SU-DHL-6 (cell line): Measurements from ENCODE around the gene FGFR3.

Experiments
- H2AFZ ChIP-seq: fragments of 200-600 bp; sonication (generic); 2 replicates; pipeline ENCODE4 v1.6.1; 2014; ENCODE audit warnings: low read depth, mild to moderate bottlenecking, moderate library complexity, mixed read lengths, antibody characterized with exemption, low read length; ENCODE audit not compliant: severe bottlenecking
- H3F3A ChIP-seq: fragments of 200-600 bp; shearing (Covaris generic); 2 replicates; pipeline ENCODE4 v1.6.0; 2016; ENCODE audit warnings: antibody characterized with exemption, mild to moderate bottlenecking; ENCODE audit not compliant: insufficient read depth
- H3K27ac ChIP-seq: fragments of 200-600 bp; sonication (generic); 2 replicates; pipeline ENCODE4 v1.5.1; 2016; ENCODE audit warnings: low read depth, mild to moderate bottlenecking, low read length, moderate library complexity, mixed read lengths
- H3K27me3 ChIP-seq: fragments of 200-600 bp; sonication (generic), shearing (Covaris generic); 2 replicates; pipeline ENCODE4 v1.6.0; 2014; ENCODE audit warnings: mild to moderate bottlenecking, low read length
- H3K36me3 ChIP-seq: fragments of 200-600 bp; sonication (generic); 2 replicates; pipeline ENCODE4 v1.6.1; 2014; ENCODE audit warnings: mild to moderate bottlenecking, low read length, mixed read lengths
- H3K4me2 ChIP-seq: fragments of 300-600, 200-600 bp; shearing (Covaris generic), sonication (generic); 2 replicates; pipeline ENCODE4 v1.6.0; 2014; ENCODE audit warnings: low read length, low read depth, mild to moderate bottlenecking; ENCODE audit not compliant: poor library complexity, severe bottlenecking
- H3K4me3 ChIP-seq: fragments of 200-600 bp; sonication (generic); 2 replicates; pipeline ENCODE4 v1.5.1; 2014; ENCODE audit warnings: antibody characterized with exemption, low read length, mild to moderate bottlenecking, mixed read lengths; ENCODE audit not compliant: insufficient read depth, poor library complexity, severe bottlenecking
- H3K79me2 ChIP-seq: fragments of 200-600 bp; sonication (generic); 2 replicates; pipeline ENCODE4 v1.6.1; 2014; ENCODE audit warnings: mild to moderate bottlenecking, low read length, moderate library complexity; ENCODE audit not compliant: insufficient read depth
- H3K9ac ChIP-seq: fragments of 200-600 bp; sonication (generic); 2 replicates; pipeline ENCODE4 v1.7.0; 2014; ENCODE audit warnings: mild to moderate bottlenecking, low read length
- H3K9me2 ChIP-seq: fragments of 200-600 bp; sonication (generic); replicated peaks from 2 replicates; pipeline ENCODE4 v1.6.1; 2014; ENCODE audit warnings: low read length; ENCODE audit not compliant: insufficient read depth
- H3K9me3 ChIP-seq: fragments of 200-600 bp; sonication (generic); 2 replicates; pipeline ENCODE4 v1.6.1; 2014; ENCODE audit warnings: low read length, mixed read lengths; ENCODE audit not compliant: insufficient read depth
- H4K20me1 ChIP-seq: fragments of 200-600 bp; sonication (generic); 2 replicates; pipeline ENCODE4 v1.6.1; 2014; ENCODE audit warnings: low read depth, mild to moderate bottlenecking, antibody characterized with exemption, low read length, moderate library complexity, mixed read lengths
- EZH2phosphoT487 ChIP-seq: fragments of 200-600 bp; sonication (generic), shearing (Covaris generic); conservative IDR thresholded peaks from 2 replicates; pipeline ENCODE4 v1.6.1; 2018; ENCODE audit warnings: mild to moderate bottlenecking, antibody characterized with exemption, low read length, moderate library complexity, mixed read lengths
- TF ChIP-seq, protein P1 (sequence below): fragments of 200-600 bp; sonication (generic); IDR thresholded peaks from one replicate; pipeline ENCODE4 v1.5.1; 2017; ENCODE audit warnings: antibody characterized with exemption, mild to moderate bottlenecking, low read length, moderate library complexity; ENCODE audit not compliant: insufficient read depth, poor library complexity, severe bottlenecking

FGFR3 gene

DNA sequence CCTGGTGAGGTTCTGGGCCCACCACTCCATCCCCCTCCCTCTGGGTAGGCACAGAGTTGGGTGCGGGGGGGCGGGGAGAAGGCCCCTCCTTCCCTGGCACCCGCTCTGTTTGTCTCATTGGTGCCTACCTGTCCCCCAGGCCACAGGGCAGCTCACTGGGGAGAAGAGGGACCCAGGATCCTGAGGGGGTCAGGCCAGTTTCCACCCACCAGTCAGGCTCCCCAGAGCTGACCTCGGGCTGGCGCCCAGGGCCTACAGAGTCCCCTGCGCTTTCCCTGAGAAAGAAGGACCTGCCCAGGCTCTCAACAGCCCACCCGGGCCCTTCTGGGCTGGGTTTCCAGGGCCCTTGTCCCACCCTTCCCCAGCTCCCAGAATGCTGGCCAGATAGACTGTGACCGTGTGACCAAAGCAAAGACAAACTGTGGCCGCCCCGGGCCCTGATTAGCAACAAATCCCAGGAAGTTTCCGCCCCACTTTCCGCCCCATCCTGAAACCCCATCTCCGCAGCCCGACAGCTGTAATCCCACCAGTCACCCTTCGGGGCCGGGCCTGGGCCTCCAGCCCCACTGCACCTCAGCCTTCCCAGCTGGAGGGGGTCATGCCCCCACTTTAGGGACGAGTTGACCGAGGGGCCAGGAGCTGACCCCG, 33.8 kb upstream of the FGFR3 start:
- H3K9me2 ChIP-seq: no peaks in the 10 kb centered on the region
- no peaks in the 10 kb centered on the region for H3F3A ChIP-seq
- H3K79me2 ChIP-seq: no peaks in the 10 kb centered on the region
- no peak overlapping the region for H3K4me3 ChIP-seq
- H3K4me2 ChIP-seq: no peak overlapping the region
- H3K27ac ChIP-seq: no peak overlapping the region
- no peak overlapping the region for H3K9ac ChIP-seq
- no peak overlapping the region for H2AFZ ChIP-seq
- H3K9me3 ChIP-seq: no peaks in the 10 kb centered on the region
- H3K27me3 ChIP-seq: no peaks in the 10 kb centered on the region
- TF ChIP-seq, protein P1, sequence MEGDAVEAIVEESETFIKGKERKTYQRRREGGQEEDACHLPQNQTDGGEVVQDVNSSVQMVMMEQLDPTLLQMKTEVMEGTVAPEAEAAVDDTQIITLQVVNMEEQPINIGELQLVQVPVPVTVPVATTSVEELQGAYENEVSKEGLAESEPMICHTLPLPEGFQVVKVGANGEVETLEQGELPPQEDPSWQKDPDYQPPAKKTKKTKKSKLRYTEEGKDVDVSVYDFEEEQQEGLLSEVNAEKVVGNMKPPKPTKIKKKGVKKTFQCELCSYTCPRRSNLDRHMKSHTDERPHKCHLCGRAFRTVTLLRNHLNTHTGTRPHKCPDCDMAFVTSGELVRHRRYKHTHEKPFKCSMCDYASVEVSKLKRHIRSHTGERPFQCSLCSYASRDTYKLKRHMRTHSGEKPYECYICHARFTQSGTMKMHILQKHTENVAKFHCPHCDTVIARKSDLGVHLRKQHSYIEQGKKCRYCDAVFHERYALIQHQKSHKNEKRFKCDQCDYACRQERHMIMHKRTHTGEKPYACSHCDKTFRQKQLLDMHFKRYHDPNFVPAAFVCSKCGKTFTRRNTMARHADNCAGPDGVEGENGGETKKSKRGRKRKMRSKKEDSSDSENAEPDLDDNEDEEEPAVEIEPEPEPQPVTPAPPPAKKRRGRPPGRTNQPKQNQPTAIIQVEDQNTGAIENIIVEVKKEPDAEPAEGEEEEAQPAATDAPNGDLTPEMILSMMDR: no peak
- TF ChIP-seq EZH2phosphoT487: no peak
- no peaks in the 10 kb centered on the region for H3K36me3 ChIP-seq
- H4K20me1 ChIP-seq: no peaks in the 10 kb centered on the region

DNA sequence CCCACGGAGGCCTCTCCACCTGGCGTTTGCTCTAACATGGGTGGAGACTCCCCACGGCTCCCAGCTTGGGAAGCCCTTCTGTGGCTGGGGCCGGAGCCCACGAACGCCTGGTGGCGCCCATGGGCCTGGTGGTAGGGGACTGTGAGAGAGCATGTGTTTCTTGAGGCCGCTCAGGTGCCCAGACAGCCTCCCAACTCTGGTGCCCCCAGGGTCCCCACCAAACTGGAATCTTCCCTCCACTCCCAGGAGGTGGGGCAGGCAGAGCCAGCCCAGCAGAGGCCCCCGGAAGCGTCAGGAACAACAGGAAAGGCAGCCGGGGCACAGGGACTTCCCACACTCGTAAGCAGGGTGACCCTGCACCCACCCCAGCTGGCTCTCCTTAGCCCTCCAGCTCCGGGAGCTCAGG, 33.3 kb upstream of the FGFR3 start:
- Histone ChIP-seq H3K36me3 (no peaks in the 10 kb centered on the region), H3K9ac (no peak overlapping the region), H3K9me2 (no peaks in the 10 kb centered on the region), H3K27me3 (no peaks in the 10 kb centered on the region), H4K20me1 (no peaks in the 10 kb centered on the region), H3K4me2 (no peak overlapping the region), H3K9me3 (no peaks in the 10 kb centered on the region), H3F3A (no peaks in the 10 kb centered on the region), H2AFZ (no peak overlapping the region), H3K4me3 (no peak overlapping the region), H3K79me2 (no peaks in the 10 kb centered on the region), H3K27ac (no peak overlapping the region)
- no peak for TF ChIP-seq EZH2phosphoT487
- TF ChIP-seq, protein P1: peak; percentile 11

DNA sequence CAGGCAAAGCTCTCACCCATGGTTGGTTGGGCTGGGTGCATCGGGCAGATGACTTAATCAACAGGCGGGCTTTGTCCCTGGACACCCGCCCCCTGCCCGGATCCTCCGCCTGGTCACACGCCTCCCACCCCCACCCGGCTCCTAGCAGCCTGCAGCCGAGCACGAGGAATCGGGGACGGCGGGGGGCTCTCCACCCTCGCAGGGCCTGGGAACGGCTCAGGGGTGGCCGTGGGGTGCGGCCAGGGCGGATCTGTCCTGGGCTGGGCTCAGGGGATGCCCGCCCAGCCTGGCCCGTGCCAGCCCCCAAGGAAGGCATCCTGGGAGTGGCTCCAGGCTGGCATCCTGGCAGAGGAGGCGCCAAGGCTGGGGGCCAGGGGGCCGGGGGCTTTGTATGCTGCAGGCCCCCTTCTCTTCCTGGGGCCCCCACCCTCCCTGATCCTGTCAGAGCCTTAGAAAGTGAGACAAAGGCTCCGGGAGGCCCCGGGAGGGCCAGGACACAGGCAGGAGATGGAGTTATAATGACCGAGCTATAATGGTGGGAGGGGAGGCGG, 32.5 kb upstream of the FGFR3 start:
- Histone ChIP-seq H3F3A (no peaks in the 10 kb centered on the region), H4K20me1 (no peaks in the 10 kb centered on the region), H3K27me3 (no peaks in the 10 kb centered on the region), H3K9me2 (no peaks in the 10 kb centered on the region), H3K79me2 (no peaks in the 10 kb centered on the region), H3K36me3 (no peaks in the 10 kb centered on the region), H3K4me3 (no peak overlapping the region), H3K27ac (no peak overlapping the region), H2AFZ (no peak overlapping the region), H3K9ac (no peak overlapping the region), H3K9me3 (no peaks in the 10 kb centered on the region), H3K4me2 (no peak overlapping the region)
- no peak for TF ChIP-seq EZH2phosphoT487
- TF ChIP-seq, protein P1: no peak
